Caco-2 (cell line): ENCODE data around the gene DYRK1A. TPM values are rescaled to one million over a fixed set of nuclear protein-coding genes. Genes with fewer than 3 reads are reported as not detected.
"Not testable (repeated sequence)": the region's sequence is repeated elsewhere in the genome, so short reads cannot be mapped to it uniquely, and the experiment has no call there.

Experiments
- BruUV-seq: library from RNA; stranded (reverse); fragments of 400-500 nt; replicated peaks from 2 replicates; lab custom pipeline; 2021; lab: Mats Ljungman, UMichigan
- CTCF ChIA-PET: fragments of 300-600 bp; sonication (Branson Sonifier 250); formaldehyde crosslinking; loops from one replicate; lab custom pipeline; 2022; ENCODE audit warnings: antibody characterized with exemption; lab: Charles Lee
- POLR2A ChIA-PET: fragments of 300-600 bp; sonication (Branson Sonifier 250); formaldehyde crosslinking; loops from one replicate; lab custom pipeline; 2022; ENCODE audit warnings: antibody characterized with exemption; lab: Charles Lee
- DNase-seq, 2 experiments: peaks; one replicate each; pipeline versions ENCODE4 v3.0.0 to v3.0.0-alpha.2; 2020 to 2022
- H3K27me3 ChIP-seq: replicated peaks from 2 replicates; pipeline ENCODE4 v1.6.0; 2011; ENCODE audit warnings: low read length; ENCODE audit not compliant: control insufficient read depth, insufficient read depth
- H3K36me3 ChIP-seq: 2 replicates; pipeline ENCODE4 v1.5.1; 2011; ENCODE audit warnings: low read length; ENCODE audit not compliant: control insufficient read depth, insufficient read depth
- H3K4me1 ChIP-seq: fragments of 250-450 bp; sonication (Bioruptor Pico); 2 replicates; pipeline ENCODE4 v1.5.1; 2020; ENCODE audit warnings: mild to moderate bottlenecking
- H3K4me3 ChIP-seq: 2 replicates; pipeline ENCODE4 v1.5.1; 2011; ENCODE audit warnings: low read depth, mild to moderate bottlenecking, control low read depth, low read length
- H3K9me3 ChIP-seq: fragments of 250-450 bp; sonication (Bioruptor Pico); 2 replicates; pipeline ENCODE4 v1.5.1; 2020; ENCODE audit warnings: mild to moderate bottlenecking, moderate library complexity
- H3K27ac Mint-ChIP-seq: one replicate; pipeline ENCODE4 v1.8.0; 2022; ENCODE audit warnings: mixed read lengths; ENCODE audit not compliant: unreplicated experiment
- H3K27me3 Mint-ChIP-seq: one replicate; pipeline ENCODE4 v1.8.0; 2022; ENCODE audit warnings: mixed read lengths; ENCODE audit not compliant: insufficient read depth, unreplicated experiment
- H3K36me3 Mint-ChIP-seq: one replicate; pipeline ENCODE4 v1.8.0; 2022; ENCODE audit warnings: mild to moderate bottlenecking, mixed read lengths; ENCODE audit not compliant: insufficient read depth, unreplicated experiment
- H3K4me1 Mint-ChIP-seq: one replicate; pipeline ENCODE4 v1.8.0; 2022; ENCODE audit warnings: low read depth, mixed read lengths; ENCODE audit not compliant: unreplicated experiment
- H3K4me3 Mint-ChIP-seq: one replicate; pipeline ENCODE4 v1.8.0; 2022; ENCODE audit warnings: mild to moderate bottlenecking, moderate library complexity, mixed read lengths; ENCODE audit not compliant: unreplicated experiment
- H3K9me3 Mint-ChIP-seq: one replicate; pipeline ENCODE4 v1.8.0; 2022; ENCODE audit warnings: mixed read lengths; ENCODE audit not compliant: unreplicated experiment
- CTCF ChIP-seq, 2 experiments: fragments of 200-600 bp in 1 of 2; IDR thresholded peaks; 1 replicate in 1 of 2; 2 replicates in 1 of 2; pipeline versions ENCODE4 v1.5.1 to v1.8.0; 2011 to 2022; ENCODE audit warnings: antibody characterized with exemption in 1 of 2, control low read depth in 1 of 2, inconsistent platforms in 1 of 2, low read depth in 1 of 2, low read length in 1 of 2, mild to moderate bottlenecking in 1 of 2, moderate library complexity in 1 of 2; ENCODE audit not compliant: insufficient read depth in 1 of 2, severe bottlenecking in 1 of 2, unreplicated experiment in 1 of 2
- intact Hi-C: fragments of 100-400 bp; cut with micrococcal nuclease; formaldehyde crosslinking; loops from one replicate; pipeline ENCODE4 v1.10.0; 2022; ENCODE audit not compliant: unreplicated experiment
- total RNA-seq: library from RNA; stranded (reverse); gene quantifications from 2 replicates; pipeline ENCODE4 v1.2.3, GENCODE V29; 2022

The DYRK1A gene
- total RNA-seq, 1 experiment from 2014 or later = 50.9 TPM

- no peaks in the 10 kb centered on the region for H3K27me3 Mint-ChIP-seq
- no TSS peak for BruUV-seq
- CTCF ChIA-PET = no interaction called here
Observed at GRCh38 chr21:37537391-37537996, 170.9 kb downstream of the DYRK1A start.

DNA sequence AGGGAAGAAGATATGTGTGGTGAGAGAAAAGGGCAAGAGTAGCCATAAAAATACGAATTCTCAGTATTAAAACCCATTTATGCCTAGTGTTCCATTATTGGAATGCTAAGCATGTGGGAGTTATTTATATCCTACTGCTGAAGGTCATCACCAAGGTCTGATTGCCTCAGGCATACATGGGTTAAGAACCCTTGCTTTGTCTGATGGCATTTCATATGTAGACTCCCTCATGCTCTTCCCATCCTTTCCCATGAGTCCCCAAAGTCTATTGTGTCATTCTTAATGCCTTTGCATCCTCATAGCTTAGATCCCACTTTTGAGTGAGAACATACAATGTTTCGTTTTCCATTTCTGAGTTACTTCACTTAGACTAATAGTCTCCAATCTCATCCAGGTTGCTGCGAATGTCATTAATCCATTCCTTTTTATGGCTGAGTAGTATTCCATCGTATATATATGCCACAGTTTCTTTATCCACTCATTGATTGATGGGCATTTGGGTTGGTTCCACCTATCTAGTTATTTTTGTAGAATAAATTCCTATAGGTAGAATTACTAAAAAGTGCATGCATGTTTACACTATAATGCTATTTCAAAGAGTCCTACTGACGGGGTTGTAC is 172.5 kb downstream of the DYRK1A start:
- H3K4me1 Mint-ChIP-seq = peaks cover 10% of the 10 kb centered on the region
- Histone ChIP-seq H3K36me3 (no peaks in the 10 kb centered on the region), H3K27me3 (no peaks in the 10 kb centered on the region), H3K4me3 (no peak overlapping the region), H3K9me3 (peaks cover 9% of the 10 kb centered on the region), H3K4me1 (0 out of 2 replicates have a peak, but pooled peaks cover 10% of the 10 kb centered on the region)
- H3K9me3 Mint-ChIP-seq = peaks cover 40% of the 10 kb centered on the region
- no peak for DNase-seq
- no TSS peak for BruUV-seq
- intact Hi-C loops = no loop called here
- ChIA-PET POLR2A (no interaction called here), CTCF (no interaction called here)
- no peak for TF ChIP-seq CTCF (IDR thresholded peaks at IDR 0.05; ENCODE audit: insufficient read depth in 1 of 2, low read depth in 1 of 2, low read length in 1 of 2, severe bottlenecking in 1 of 2, unreplicated experiment in 1 of 2)
- H3K27ac Mint-ChIP-seq = no peak overlapping the region
- H3K27me3 Mint-ChIP-seq = peaks cover 2% of the 10 kb centered on the region
- H3K4me3 Mint-ChIP-seq = no peak overlapping the region
- no peaks in the 10 kb centered on the region for H3K36me3 Mint-ChIP-seq

More at GRCh38 chr21:37537391-37537996, 170.9 kb downstream of the DYRK1A start:
- peaks cover 9% of the 10 kb centered on the region for H3K9me3 ChIP-seq
- Mint-ChIP-seq H3K4me3 (no peak overlapping the region), H3K4me1 (peaks cover 10% of the 10 kb centered on the region), H3K27ac (peak overlapping the region; percentile 24), H3K9me3 (peaks cover 34% of the 10 kb centered on the region), H3K36me3 (no peaks in the 10 kb centered on the region)
- H3K4me3 ChIP-seq = no peak overlapping the region
- H3K4me1 ChIP-seq = 0 out of 2 replicates have a peak, but pooled peaks cover 10% of the 10 kb centered on the region
- DNase-seq = no peak
- no peaks in the 10 kb centered on the region for H3K36me3 ChIP-seq
- H3K27me3 ChIP-seq = no peaks in the 10 kb centered on the region
- POLR2A ChIA-PET = no interaction called here
- intact Hi-C loops = no loop called here
- no peak for TF ChIP-seq CTCF (IDR thresholded peaks at IDR 0.05; ENCODE audit: insufficient read depth in 1 of 2, low read depth in 1 of 2, low read length in 1 of 2, severe bottlenecking in 1 of 2, unreplicated experiment in 1 of 2)

- H3K27ac Mint-ChIP-seq, DNase-seq, H3K27me3 ChIP-seq, H3K27me3 Mint-ChIP-seq, H3K4me3 Mint-ChIP-seq, intact Hi-C loops, H3K9me3 ChIP-seq, BruUV-seq, CTCF ChIA-PET, H3K4me1 Mint-ChIP-seq, H3K36me3 Mint-ChIP-seq, H3K36me3 ChIP-seq, POLR2A ChIA-PET, H3K4me1 ChIP-seq, H3K4me3 ChIP-seq: not testable (repeated sequence)
- peaks cover 30% of the 10 kb centered on the region for H3K9me3 Mint-ChIP-seq
Observed at GRCh38 chr21:37541128-37541527, 174.6 kb downstream of the DYRK1A start.
